Esophagus muscularis mucosa (tissue), 4 donors: ENCODE data around the gene RASGRF1.

Source experiments
- CTCF ChIP-seq, 3 experiments: fragments of 200-600 bp in 2 of 3; fragments of 450-650 bp in 1 of 3; sonication (generic) in 2 of 3; IDR thresholded peaks; one replicate each; pipeline ENCODE4 v1.5.1; 2017 to 2019; ENCODE audit warnings: antibody characterized with exemption in 3 of 3, mild to moderate bottlenecking in 2 of 3, moderate library complexity in 1 of 3
- EP300 ChIP-seq: sonication (generic); formaldehyde crosslinking; IDR thresholded peaks from one replicate; pipeline ENCODE4 v1.6.1; 2017; ENCODE audit warnings: antibody characterized with exemption
- POLR2A ChIP-seq: fragments of 450-650 bp; IDR thresholded peaks from one replicate; pipeline ENCODE4 v1.6.1; 2017; ENCODE audit warnings: antibody characterized with exemption, moderate library complexity, mild to moderate bottlenecking, low read depth

GRCh38 chr15:79091204-79091867, 756 bp upstream of the RASGRF1 start:
- TF ChIP-seq EP300 (no peak), CTCF (IDR thresholded peaks at IDR 0.05) (no peak), POLR2A (no peak)
